Stimulated activated CD4-positive, alpha-beta T cell treated with anti-CD3 and anti-CD28 coated beads, TNF-alpha, amount 100 ng/mL, for 1 hour (primary cell): ENCODE results near the gene MRE11.
"Not testable (repeated sequence)": the region's sequence is repeated elsewhere in the genome, so short reads cannot be mapped to it uniquely, and the experiment has no call there.

Experiments used
- DNase-seq, 3 donors: peaks; one replicate each; pipeline ENCODE4 v3.0.0-alpha.2; 2020; ENCODE audit warnings: low read depth in 3 of 3, low spot score in 1 of 3

MRE11 gene

DNA sequence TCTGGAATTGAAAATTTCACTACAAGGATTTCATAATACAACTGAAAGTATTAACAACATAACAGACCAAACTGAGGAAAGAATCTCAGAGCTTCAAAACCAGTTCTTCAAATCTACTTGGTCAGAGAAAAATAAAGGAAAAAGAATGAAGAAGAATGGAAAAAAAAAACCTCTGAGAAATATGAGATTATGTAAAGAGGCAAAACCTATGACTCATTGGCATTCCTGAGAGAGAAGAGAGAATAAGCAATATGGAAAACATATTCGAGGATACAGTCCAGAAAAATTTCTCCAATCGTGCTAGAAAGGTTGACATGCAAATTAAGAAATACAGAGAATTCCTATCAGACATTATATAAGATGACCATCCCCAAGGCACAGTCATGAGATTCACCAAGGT, 69.0 kb downstream of the MRE11 start:
- no peak for DNase-seq

- DNase-seq: no peak
Measured at GRCh38 chr11:94424011-94424410, 69.6 kb downstream of the MRE11 start.

GRCh38 chr11:94423507-94423906, 70.1 kb downstream of the MRE11 start:
- DNase-seq: no peak

DNA sequence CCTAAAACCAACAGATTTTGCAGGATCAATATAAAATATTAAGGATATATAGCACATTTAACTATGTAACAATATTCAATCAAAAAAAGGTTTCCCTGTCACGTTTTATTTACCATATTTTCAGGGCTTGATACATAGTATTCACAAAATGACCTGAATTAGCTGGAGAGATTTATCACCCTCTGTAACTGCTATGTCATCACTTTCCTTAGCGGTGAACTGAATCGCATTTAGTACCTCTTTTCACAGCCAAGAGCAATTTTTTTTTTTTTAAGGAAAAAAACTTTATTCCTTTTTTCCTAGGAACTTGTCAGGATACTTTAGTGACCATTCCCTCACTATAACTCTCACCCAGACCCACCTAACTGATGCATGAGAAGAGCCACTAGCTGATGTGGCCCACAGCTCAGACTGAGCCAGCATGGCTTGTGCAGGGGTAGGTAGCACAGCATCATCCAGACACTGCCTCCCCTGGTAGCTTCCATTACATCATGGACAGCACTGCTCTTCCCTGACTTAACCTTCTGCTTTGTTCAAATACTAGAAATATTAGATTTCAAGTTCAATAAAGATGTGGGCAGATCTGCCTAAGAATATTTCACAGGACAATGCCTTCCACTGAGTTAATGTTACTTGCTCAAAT, 75.4 kb downstream of the MRE11 start:
- DNase-seq: no peak

DNA sequence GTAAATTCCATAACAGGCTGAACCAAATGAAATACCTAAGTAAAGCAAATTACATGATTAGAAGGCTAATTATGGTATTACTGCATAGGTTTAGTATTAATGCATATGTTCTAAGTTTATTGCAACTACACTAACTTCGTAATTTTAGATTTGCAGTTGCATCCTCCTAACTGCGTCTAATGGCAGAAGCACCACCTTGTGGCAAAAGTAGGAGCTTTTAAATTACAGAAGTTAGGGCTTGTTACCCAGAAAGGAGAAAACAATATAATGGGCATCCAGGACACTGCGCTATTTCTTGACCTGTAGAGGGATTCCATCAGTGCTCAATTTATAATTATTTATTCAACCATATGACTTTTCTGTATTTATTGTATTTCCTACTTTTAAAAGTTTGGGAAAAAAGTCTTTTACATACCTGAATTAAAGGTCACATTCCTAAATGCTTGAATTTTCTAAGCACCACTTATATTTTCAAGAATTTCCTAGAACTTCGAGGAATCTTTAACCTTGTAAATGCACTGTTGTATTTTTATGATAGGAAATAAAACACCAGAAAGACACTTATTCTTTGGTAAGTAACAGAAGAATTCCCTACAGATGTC, 76.2 kb downstream of the MRE11 start:
- DNase-seq: no peak

GRCh38 chr11:94405062-94405833, 88.4 kb downstream of the MRE11 start:
- DNase-seq: no peak

GRCh38 chr11:94402355-94402754, 91.3 kb downstream of the MRE11 start:
- no peak for DNase-seq

DNA sequence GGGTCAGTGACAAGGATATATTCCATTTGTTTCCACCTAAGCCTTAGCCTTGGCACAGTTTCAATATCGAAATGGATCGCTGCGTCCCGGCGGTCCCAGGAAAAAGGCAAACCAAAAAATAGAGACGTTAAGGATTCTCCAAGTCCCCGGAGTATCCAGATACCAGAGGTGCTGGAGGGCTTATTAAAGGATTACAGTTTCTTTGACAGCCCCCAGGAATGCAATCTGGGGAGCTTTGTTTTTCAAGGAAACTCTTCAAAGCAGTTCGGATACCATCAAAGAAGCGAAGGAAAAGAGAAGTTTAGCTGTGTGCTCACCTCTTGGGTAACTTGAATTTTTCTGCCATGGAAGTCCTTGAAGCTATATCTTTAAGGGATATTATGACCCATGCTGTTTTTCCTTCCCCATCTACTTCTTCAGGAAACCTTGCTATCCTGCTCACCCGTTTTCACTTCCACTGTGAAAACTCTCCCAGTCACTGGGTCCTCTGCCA, 91.8 kb downstream of the MRE11 start:
- DNase-seq: no peak

DNA sequence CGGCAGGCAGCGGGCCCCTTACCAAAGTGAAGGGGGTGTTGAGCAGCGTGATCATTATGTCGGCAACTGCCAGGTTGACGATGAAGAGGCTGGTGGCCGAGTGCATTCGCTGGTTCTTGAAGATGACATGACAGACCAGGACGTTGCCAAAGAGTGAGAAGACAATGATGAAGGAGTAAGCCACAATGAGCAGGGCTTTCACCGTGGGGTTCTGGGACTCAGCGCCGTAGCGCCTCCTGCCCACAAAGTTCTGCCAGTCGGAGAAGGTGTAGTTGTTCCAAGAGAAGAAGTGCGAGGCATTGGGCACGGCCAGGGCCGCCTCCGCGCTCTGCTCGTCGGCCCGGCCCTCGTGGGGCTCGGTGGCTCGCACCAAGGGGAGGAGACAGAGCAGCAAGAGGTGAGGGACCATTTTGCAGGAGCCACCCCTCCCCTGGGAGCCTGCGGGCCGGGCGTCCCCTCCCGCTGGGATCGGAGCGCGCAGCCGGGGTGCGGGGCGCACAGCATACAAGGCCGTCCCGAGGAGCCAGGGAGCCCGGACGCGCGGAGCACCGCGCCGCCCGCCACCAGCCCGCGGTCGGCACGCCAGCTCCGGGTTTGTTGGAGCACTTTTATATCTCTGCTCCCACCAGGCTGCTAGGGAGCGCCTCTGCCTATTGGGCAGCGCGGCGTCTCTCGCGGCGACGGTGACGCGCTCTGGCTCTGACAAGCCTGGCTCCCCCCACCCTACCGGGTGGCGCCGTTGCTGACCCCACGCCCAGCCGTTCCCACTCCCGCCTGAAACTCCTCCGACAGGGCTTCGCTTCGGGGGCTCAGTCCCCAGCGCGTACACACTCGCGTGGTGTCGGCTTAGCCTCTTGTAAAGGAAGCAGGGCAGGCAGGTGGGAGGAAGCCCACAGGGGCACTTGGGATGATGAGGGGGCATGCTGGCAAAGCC, 92.5 kb downstream of the MRE11 start, which contains the start of gene GPR83:
Gene GPR83, minus strand, starts transcription at position 581 of the 934 bp plus-strand sequence. Its CDS starts 172 bp downstream, at position 409.
- no peak for DNase-seq

DNA sequence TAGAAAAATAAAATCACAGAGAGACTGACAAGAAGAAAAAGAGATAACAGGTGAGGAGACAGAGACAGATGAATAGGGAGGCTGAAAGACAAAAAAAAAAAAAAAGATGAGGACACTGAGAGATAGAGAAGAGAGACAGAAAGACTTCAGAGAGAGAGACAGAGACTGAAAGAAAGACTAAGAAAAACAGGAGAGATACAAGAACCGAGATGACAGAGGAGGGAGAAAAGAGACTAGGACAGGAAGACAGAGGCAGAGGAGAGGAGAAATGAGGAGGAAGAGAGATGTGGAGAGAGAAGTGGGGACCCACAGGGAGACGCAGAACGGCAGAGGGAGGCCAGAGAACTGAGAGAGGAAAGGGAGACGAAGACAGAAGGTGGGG, 93.2 kb downstream of the MRE11 start:
- DNase-seq: no peak

DNA sequence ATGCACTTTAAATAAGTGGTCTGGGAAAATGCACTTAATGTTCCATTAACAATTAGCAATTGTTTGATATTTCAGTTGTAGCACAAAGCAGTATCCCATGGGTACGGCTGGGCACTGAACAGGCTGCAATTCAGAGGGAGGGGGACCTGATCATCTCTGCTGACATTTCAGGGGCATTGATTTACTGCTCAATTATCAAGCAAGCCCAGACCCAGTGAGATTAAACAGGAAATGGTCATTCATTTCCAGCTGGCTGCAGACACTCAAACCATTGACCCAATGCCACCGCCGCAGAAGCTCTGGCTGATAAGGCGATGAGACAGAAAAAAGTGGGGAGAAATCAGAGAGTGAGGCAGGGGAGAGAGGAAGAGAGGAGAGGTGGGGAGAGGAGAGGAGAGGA, 93.6 kb downstream of the MRE11 start:
- DNase-seq: no peak

DNA sequence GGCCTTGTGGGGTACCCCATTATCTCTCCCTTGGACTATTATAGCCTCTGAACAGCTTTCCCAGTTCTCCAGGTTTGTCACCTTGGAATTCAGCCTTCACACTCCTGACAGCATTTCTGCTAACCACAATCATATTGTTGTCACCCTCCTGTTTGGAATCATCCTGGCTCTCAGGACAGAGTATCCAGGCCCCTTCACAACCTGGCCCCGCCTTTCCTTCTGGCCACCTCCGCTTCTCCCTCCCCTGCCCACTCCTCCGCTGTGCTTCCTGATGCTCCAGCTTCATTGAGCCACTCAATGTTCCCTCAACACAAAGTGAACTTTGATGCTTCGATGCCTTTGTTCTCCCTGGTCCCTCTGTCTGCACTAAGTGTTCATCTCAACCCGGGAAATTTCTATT, 95.5 kb downstream of the MRE11 start:
- no peak for DNase-seq

GRCh38 chr11:94396282-94396681, 97.4 kb downstream of the MRE11 start:
- DNase-seq: no peak

DNA sequence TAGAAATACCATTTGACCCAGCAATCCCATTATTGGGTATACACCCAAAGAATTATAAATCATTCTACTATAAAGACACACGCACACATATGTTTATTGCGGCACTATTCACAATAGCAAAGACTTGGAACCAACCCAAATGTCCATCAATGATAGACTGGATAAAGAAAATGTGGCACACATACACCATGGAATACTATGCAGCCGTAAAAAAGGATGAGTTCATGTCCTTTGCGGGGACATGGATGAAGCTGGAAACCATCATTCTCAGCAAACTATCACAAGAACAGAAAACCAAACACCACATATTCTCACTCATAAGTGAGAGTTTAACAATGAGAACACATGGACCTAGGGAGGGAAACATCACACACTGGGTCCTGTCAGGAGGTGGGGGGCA, 101.7 kb downstream of the MRE11 start:
- DNase-seq: not testable (repeated sequence)

GRCh38 chr11:94379613-94380012, 114.0 kb downstream of the MRE11 start:
- DNase-seq: no peak

GRCh38 chr11:94376841-94377240, 116.8 kb downstream of the MRE11 start:
- no peak for DNase-seq

DNA sequence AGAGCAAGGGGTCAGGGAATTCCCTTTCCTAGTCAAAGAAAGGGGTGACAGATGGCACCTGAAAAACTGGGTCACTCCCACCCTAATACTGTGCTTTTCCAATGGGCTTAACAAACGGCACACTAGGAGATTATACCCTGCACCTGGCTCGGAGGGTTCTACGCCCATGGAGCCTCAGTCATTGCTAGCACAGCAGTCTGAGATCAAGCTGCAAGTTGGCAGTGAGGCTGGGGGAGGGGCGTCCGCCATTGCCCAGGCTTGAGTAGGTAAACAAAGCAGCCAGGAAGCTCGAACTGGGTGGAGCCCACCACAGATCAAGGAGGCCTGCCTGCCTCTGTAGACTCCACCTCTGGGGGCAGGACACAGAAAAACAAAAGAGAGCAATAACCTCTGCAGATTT, 123.1 kb downstream of the MRE11 start:
- not testable (repeated sequence) for DNase-seq
